HG02884 (cell line): ENCODE data around the gene GPR4.

Source experiments
- ATAC-seq: cut with Tn5 transposase; IDR thresholded peaks from one replicate; pipeline ENCODE4 v1.9.1; 2021; ENCODE audit warnings: mild to moderate bottlenecking, moderate library complexity; ENCODE audit not compliant: unreplicated experiment

Gene GPR4

GRCh38 chr19:45556835-45557234 lies 45.2 kb downstream of the GPR4 start:
- no peak for ATAC-seq

- ATAC-seq: no peak
These were observed 47.5 kb downstream of the GPR4 start for GRCh38 chr19:45554481-45554880.

GRCh38 chr19:45553464-45553863 lies 48.5 kb downstream of the GPR4 start:
- ATAC-seq: no peak

- no peak for ATAC-seq
These were observed 53.9 kb downstream of the GPR4 start for GRCh38 chr19:45547965-45548609.

DNA sequence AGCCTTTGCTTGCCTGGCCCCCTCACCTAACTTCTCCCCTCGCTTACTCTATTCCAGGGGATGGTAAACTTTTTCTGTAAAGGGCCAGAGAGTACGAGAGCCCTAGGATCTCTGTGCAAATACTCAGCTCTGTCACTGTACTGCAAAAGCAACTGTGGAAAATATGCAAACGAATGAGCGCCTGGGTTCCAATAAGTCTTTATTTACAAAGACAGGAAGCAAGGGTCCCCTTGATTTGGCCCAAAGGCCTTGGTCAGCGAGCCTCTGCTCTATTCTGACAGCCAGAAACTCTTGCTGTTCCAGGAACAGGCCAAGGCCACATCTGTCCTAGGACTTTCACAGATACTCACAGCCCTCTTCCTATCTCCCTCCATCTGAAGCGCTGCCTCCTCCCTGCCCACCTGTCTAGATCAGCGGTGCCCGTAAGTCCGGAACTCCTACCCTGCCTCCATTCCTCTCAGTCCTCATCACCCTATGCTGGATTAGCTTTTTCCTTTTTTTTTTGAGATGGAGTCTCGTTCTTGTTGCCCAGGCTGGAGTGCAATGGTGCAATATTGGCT lies 54.7 kb downstream of the GPR4 start:
- ATAC-seq: no peak

- no peak for ATAC-seq
These were observed 59.8 kb downstream of the GPR4 start for GRCh38 chr19:45542234-45542668.
